C4-2B (cell line): ENCODE results near the gene ALDH8A1.

Experiments
- CTCF ChIP-seq: fragments of 450-650 bp; conservative IDR thresholded peaks from 2 replicates; pipeline ENCODE4 v1.5.1; 2017; ENCODE audit warnings: mild to moderate bottlenecking
- ZFX ChIP-seq: fragments of 450-650 bp; IDR thresholded peaks from 2 replicates; pipeline ENCODE4 v1.6.1; 2017

- TF ChIP-seq CTCF (no peak), ZFX (no peak)
Observed at GRCh38 chr6:134938896-134939295, 11.0 kb downstream of the ALDH8A1 start.
